BLaER1 (cell line): ENCODE data around the gene INPP5J.

ENCODE experiments used
- H3K27ac ChIP-seq: shearing (Covaris generic); formaldehyde crosslinking; 2 replicates; pipeline ENCODE4 v1.8.1; 2022
- H3K27me3 ChIP-seq: shearing (Covaris generic); formaldehyde crosslinking; 2 replicates; pipeline ENCODE4 v1.8.1; 2022
- H3K36me3 ChIP-seq: shearing (Covaris generic); formaldehyde crosslinking; 2 replicates; pipeline ENCODE4 v1.8.1; 2022
- H3K4me1 ChIP-seq: shearing (Covaris generic); formaldehyde crosslinking; 2 replicates; pipeline ENCODE4 v1.8.1; 2022
- H3K4me2 ChIP-seq: shearing (Covaris generic); formaldehyde crosslinking; 2 replicates; pipeline ENCODE4 v1.8.1; 2022
- H3K4me3 ChIP-seq: shearing (Covaris generic); formaldehyde crosslinking; 2 replicates; pipeline ENCODE4 v1.8.1; 2022
- H3K9ac ChIP-seq: shearing (Covaris generic); formaldehyde crosslinking; 2 replicates; pipeline ENCODE4 v1.8.1; 2022
- H3K9me3 ChIP-seq: shearing (Covaris generic); formaldehyde crosslinking; 2 replicates; pipeline ENCODE4 v1.8.1; 2022
- H4K20me1 ChIP-seq: shearing (Covaris generic); formaldehyde crosslinking; 2 replicates; pipeline ENCODE4 v1.8.1; 2022
- Cebpa-rat ChIP-seq: shearing (Covaris generic); IDR thresholded peaks from 2 replicates; pipeline ENCODE4 v1.8.1; 2022

INPP5J gene

GRCh38 chr22:31134688-31135087 is 11.9 kb downstream of the INPP5J start:
- Histone ChIP-seq H4K20me1 (no peaks in the 10 kb centered on the region), H3K4me3 (no peak overlapping the region), H3K36me3 (no peaks in the 10 kb centered on the region), H3K4me2 (no peak overlapping the region), H3K4me1 (no peaks in the 10 kb centered on the region), H3K9ac (no peak overlapping the region), H3K9me3 (no peaks in the 10 kb centered on the region), H3K27me3 (no peaks in the 10 kb centered on the region), H3K27ac (no peak overlapping the region)
- no peak for TF ChIP-seq Cebpa-rat

GRCh38 chr22:31135706-31136105 is 12.9 kb downstream of the INPP5J start:
- Histone ChIP-seq H3K9ac (no peak overlapping the region), H3K36me3 (no peaks in the 10 kb centered on the region), H3K27me3 (no peaks in the 10 kb centered on the region), H4K20me1 (no peaks in the 10 kb centered on the region), H3K9me3 (no peaks in the 10 kb centered on the region), H3K27ac (no peak overlapping the region), H3K4me1 (no peaks in the 10 kb centered on the region), H3K4me2 (no peak overlapping the region), H3K4me3 (no peak overlapping the region)
- TF ChIP-seq Cebpa-rat = no peak

GRCh38 chr22:31136155-31136554 is 13.4 kb downstream of the INPP5J start:
- Histone ChIP-seq H3K9ac (no peak overlapping the region), H3K27ac (no peak overlapping the region), H3K4me3 (no peak overlapping the region), H3K9me3 (no peaks in the 10 kb centered on the region), H3K27me3 (no peaks in the 10 kb centered on the region), H3K4me1 (no peaks in the 10 kb centered on the region), H4K20me1 (no peaks in the 10 kb centered on the region), H3K36me3 (no peaks in the 10 kb centered on the region), H3K4me2 (no peak overlapping the region)
- no peak for TF ChIP-seq Cebpa-rat

- Histone ChIP-seq H3K9me3 (no peaks in the 10 kb centered on the region), H3K27ac (no peak overlapping the region), H3K36me3 (no peaks in the 10 kb centered on the region), H3K4me1 (no peaks in the 10 kb centered on the region), H3K9ac (no peak overlapping the region), H3K27me3 (no peaks in the 10 kb centered on the region), H4K20me1 (no peaks in the 10 kb centered on the region), H3K4me3 (no peak overlapping the region), H3K4me2 (no peak overlapping the region)
- TF ChIP-seq Cebpa-rat = no peak
Measured at GRCh38 chr22:31136711-31137110, 13.9 kb downstream of the INPP5J start.

GRCh38 chr22:31137721-31138120 is 15.0 kb downstream of the INPP5J start:
- no peak overlapping the region for H3K9ac ChIP-seq
- TF ChIP-seq Cebpa-rat = no peak
- no peak overlapping the region for H3K4me2 ChIP-seq
- H3K27me3 ChIP-seq = no peaks in the 10 kb centered on the region
- H4K20me1 ChIP-seq = no peaks in the 10 kb centered on the region
- no peaks in the 10 kb centered on the region for H3K36me3 ChIP-seq
- H3K27ac ChIP-seq = no peak overlapping the region
- H3K4me1 ChIP-seq = no peaks in the 10 kb centered on the region
- H3K9me3 ChIP-seq = no peaks in the 10 kb centered on the region
- H3K4me3 ChIP-seq = no peak overlapping the region

- H3K36me3 ChIP-seq = no peaks in the 10 kb centered on the region
- H3K27ac ChIP-seq = no peak overlapping the region
- no peaks in the 10 kb centered on the region for H3K9me3 ChIP-seq
- H4K20me1 ChIP-seq = no peaks in the 10 kb centered on the region
- no peak for TF ChIP-seq Cebpa-rat
- H3K4me1 ChIP-seq = no peaks in the 10 kb centered on the region
- no peaks in the 10 kb centered on the region for H3K27me3 ChIP-seq
- no peak overlapping the region for H3K9ac ChIP-seq
- no peak overlapping the region for H3K4me3 ChIP-seq
- no peak overlapping the region for H3K4me2 ChIP-seq
Measured at GRCh38 chr22:31138126-31138525, 15.4 kb downstream of the INPP5J start.

- no peak for TF ChIP-seq Cebpa-rat
- H3K27ac ChIP-seq = no peak overlapping the region
- H3K4me1 ChIP-seq = no peaks in the 10 kb centered on the region
- no peak overlapping the region for H3K9ac ChIP-seq
- H4K20me1 ChIP-seq = no peaks in the 10 kb centered on the region
- H3K4me2 ChIP-seq = no peak overlapping the region
- no peaks in the 10 kb centered on the region for H3K27me3 ChIP-seq
- H3K4me3 ChIP-seq = no peak overlapping the region
- H3K9me3 ChIP-seq = no peaks in the 10 kb centered on the region
- no peaks in the 10 kb centered on the region for H3K36me3 ChIP-seq
Measured at GRCh38 chr22:31139066-31139465, 16.3 kb downstream of the INPP5J start.

GRCh38 chr22:31139866-31140716 is 17.3 kb downstream of the INPP5J start, which contains the start of gene PLA2G3:
Gene PLA2G3 (minus strand): TSS chr22:31140508. CDS start chr22:31140354, 154 bp downstream.
- H3K27me3 ChIP-seq = no peaks in the 10 kb centered on the region
- H4K20me1 ChIP-seq = no peaks in the 10 kb centered on the region
- H3K4me2 ChIP-seq = no peak within 1 kb of the TSS
- H3K36me3 ChIP-seq = no peaks in the 10 kb centered on the region
- 0 out of 2 replicates have a peak, but pooled peaks cover 6% of the 10 kb centered on the region for H3K9me3 ChIP-seq
- H3K9ac ChIP-seq = no peak within 1 kb of the TSS
- TF ChIP-seq Cebpa-rat = no peak
- no peak within 1 kb of the TSS for H3K27ac ChIP-seq
- H3K4me3 ChIP-seq = no peak within 1 kb of the TSS
- H3K4me1 ChIP-seq = no peaks in the 10 kb centered on the region

- Histone ChIP-seq H3K4me3 (no peak overlapping the region), H4K20me1 (no peaks in the 10 kb centered on the region), H3K36me3 (no peaks in the 10 kb centered on the region), H3K9me3 (0 out of 2 replicates have a peak, but pooled peaks cover 13% of the 10 kb centered on the region), H3K9ac (no peak overlapping the region), H3K27me3 (no peaks in the 10 kb centered on the region), H3K27ac (no peak overlapping the region), H3K4me1 (no peaks in the 10 kb centered on the region), H3K4me2 (no peak overlapping the region)
- TF ChIP-seq Cebpa-rat = no peak
Measured at GRCh38 chr22:31140746-31141145, 18.0 kb downstream of the INPP5J start.

GRCh38 chr22:31141551-31141950 is 18.8 kb downstream of the INPP5J start:
- Histone ChIP-seq H3K27me3 (no peaks in the 10 kb centered on the region), H3K4me3 (no peak overlapping the region), H4K20me1 (no peaks in the 10 kb centered on the region), H3K4me1 (no peaks in the 10 kb centered on the region), H3K9me3 (peaks cover 16% of the 10 kb centered on the region; the same call in 1 of the 2 replicates), H3K4me2 (no peak overlapping the region), H3K9ac (no peak overlapping the region), H3K36me3 (no peaks in the 10 kb centered on the region), H3K27ac (no peak overlapping the region)
- no peak for TF ChIP-seq Cebpa-rat
